Stomach (tissue), 4 donors: ENCODE measurements around the gene PRKG2.

Experiments
- POLR2AphosphoS5 ChIP-seq, 3 donors: sonication (generic); formaldehyde crosslinking; IDR thresholded peaks; one replicate each; pipeline ENCODE4 v1.6.1; 2016; ENCODE audit warnings: antibody characterized with exemption in 3 of 3
- TF ChIP-seq, protein P1 (sequence below), 7 experiments: fragments of 450-650 bp in 4 of 7; fragments of 200-600 bp in 3 of 7; sonication (generic) in 3 of 7; IDR thresholded peaks; one replicate each; pipeline ENCODE4 v1.5.1; 2016 to 2019; ENCODE audit warnings: antibody characterized with exemption in 7 of 7, control low read depth in 2 of 7, mild to moderate bottlenecking in 1 of 7

DNA sequence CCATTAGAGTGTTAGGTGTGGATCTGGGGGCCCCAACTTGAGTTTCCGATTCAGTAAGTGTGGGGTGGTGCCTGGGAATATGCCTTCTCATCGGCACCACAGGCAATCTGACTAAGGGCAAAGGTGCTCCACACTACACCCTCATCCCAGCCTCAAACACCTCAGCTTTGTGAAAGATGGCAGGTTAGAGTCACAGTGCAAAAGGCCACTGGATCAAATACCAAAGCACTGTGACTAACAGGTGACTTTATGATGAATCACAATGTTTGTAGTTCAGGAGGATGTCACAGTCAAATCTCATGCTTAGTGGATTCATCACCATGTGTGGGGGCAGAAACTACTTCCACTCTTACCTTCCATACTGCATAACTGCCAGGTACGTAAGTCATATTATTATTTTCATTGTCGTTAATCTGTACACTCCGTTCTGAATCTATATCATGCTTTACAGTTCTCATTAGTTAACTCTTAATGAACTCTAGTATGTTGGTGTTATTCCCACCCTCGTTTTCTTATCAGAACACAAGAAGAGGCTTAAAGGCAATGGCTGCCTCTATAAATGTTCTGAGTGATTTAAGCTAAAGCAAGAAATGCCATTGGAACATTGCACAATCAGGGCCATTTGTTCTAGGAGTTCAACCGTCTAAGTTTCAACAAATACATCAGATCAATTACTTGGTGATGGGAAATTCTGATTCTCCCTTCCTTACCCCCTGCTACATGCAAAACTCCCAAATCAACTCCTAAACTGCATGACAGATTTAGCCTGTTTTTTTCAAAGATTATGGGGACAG, 50.2 kb downstream of the PRKG2 start:
- TF ChIP-seq, protein P1, sequence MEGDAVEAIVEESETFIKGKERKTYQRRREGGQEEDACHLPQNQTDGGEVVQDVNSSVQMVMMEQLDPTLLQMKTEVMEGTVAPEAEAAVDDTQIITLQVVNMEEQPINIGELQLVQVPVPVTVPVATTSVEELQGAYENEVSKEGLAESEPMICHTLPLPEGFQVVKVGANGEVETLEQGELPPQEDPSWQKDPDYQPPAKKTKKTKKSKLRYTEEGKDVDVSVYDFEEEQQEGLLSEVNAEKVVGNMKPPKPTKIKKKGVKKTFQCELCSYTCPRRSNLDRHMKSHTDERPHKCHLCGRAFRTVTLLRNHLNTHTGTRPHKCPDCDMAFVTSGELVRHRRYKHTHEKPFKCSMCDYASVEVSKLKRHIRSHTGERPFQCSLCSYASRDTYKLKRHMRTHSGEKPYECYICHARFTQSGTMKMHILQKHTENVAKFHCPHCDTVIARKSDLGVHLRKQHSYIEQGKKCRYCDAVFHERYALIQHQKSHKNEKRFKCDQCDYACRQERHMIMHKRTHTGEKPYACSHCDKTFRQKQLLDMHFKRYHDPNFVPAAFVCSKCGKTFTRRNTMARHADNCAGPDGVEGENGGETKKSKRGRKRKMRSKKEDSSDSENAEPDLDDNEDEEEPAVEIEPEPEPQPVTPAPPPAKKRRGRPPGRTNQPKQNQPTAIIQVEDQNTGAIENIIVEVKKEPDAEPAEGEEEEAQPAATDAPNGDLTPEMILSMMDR (IDR thresholded peaks at IDR 0.05): no peak
- no peak for TF ChIP-seq POLR2AphosphoS5 (IDR thresholded peaks at IDR 0.05)
